ENCODE measurements around the gene MCM8.

Gene MCM8

GRCh38 chr20:5980720-5981538 is 30.5 kb downstream of the MCM8 start:
- no peak for FAIRE-seq
- TF ChIP-seq TAF1 (IDR thresholded peaks at IDR 0.05; ENCODE audit: borderline replicate concordance, low read depth, low read length) (no peak), POLR2A (IDR thresholded peaks at IDR 0.05; ENCODE audit: low read depth, low read length) (0 out of 2 replicates have a peak, but pooled peaks have one; percentile 31)
- DNase-seq (ENCODE audit: insufficient read length), result no peak

GRCh38 chr20:5987383-5987782 is 36.9 kb downstream of the MCM8 start:
- FAIRE-seq (no peak), DNase-seq (ENCODE audit: insufficient read length) (no peak)
- TF ChIP-seq POLR2A (IDR thresholded peaks at IDR 0.05; ENCODE audit: low read depth, low read length) (no peak), TAF1 (IDR thresholded peaks at IDR 0.05; ENCODE audit: borderline replicate concordance, low read depth, low read length) (no peak), POLR2AphosphoS5 (IDR thresholded peaks at IDR 0.05; ENCODE audit: low read depth, low read length) (no peak)

GRCh38 chr20:5989539-5989938 is 39.1 kb downstream of the MCM8 start:
- TF ChIP-seq TAF1 (IDR thresholded peaks at IDR 0.05; ENCODE audit: borderline replicate concordance, low read depth, low read length), result no peak
- TF ChIP-seq POLR2AphosphoS5 (IDR thresholded peaks at IDR 0.05; ENCODE audit: low read depth, low read length), result no peak
- TF ChIP-seq POLR2A (IDR thresholded peaks at IDR 0.05; ENCODE audit: low read depth, low read length), result no peak
- DNase-seq (ENCODE audit: insufficient read length) (no peak), FAIRE-seq (no peak)

- DNase-seq (ENCODE audit: insufficient read length) (no peak), FAIRE-seq (peak; percentile 40)
- TF ChIP-seq TAF1 (IDR thresholded peaks at IDR 0.05; ENCODE audit: borderline replicate concordance, low read depth, low read length), result no peak
- no peak for TF ChIP-seq POLR2A (IDR thresholded peaks at IDR 0.05; ENCODE audit: low read depth, low read length)
- no peak for TF ChIP-seq POLR2AphosphoS5 (IDR thresholded peaks at IDR 0.05; ENCODE audit: low read depth, low read length)
Observed at GRCh38 chr20:5990946-5991345, 40.5 kb downstream of the MCM8 start.

GRCh38 chr20:5991623-5992441 is 41.4 kb downstream of the MCM8 start:
- FAIRE-seq (no peak), DNase-seq (ENCODE audit: insufficient read length) (no peak)
- TF ChIP-seq POLR2AphosphoS5 (IDR thresholded peaks at IDR 0.05; ENCODE audit: low read depth, low read length) (no peak), TAF1 (IDR thresholded peaks at IDR 0.05; ENCODE audit: borderline replicate concordance, low read depth, low read length) (no peak)

DNA sequence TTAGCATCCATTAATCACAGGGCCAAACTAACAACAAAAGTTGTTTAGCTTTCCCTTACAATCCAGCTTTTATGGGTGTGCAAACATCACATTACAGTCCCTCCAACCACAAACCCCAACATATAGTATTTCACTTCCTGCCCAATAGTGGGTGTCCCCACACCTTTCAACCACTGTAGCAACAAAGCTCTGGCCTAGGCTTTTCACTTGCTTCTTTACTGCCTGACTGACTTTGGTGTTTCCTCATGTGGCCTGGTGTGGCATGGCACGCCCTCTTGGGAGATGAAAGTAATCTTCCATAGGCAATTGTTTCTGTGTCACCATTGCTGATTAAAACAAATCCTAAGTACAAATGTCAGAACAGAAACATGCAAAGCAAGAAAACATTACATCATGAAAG is 46.3 kb downstream of the MCM8 start:
- TF ChIP-seq POLR2A (IDR thresholded peaks at IDR 0.05; ENCODE audit: low read depth, low read length) (no peak), TAF1 (IDR thresholded peaks at IDR 0.05; ENCODE audit: borderline replicate concordance, low read depth, low read length) (no peak), POLR2AphosphoS5 (IDR thresholded peaks at IDR 0.05; ENCODE audit: low read depth, low read length) (no peak)
- peak; percentile 15 for DNase-seq (ENCODE audit: insufficient read length)
- FAIRE-seq, result peak; percentile 77

- no peak for DNase-seq (ENCODE audit: insufficient read length)
- FAIRE-seq, result no peak
- TF ChIP-seq POLR2AphosphoS5 (IDR thresholded peaks at IDR 0.05; ENCODE audit: low read depth, low read length) (no peak), TAF1 (IDR thresholded peaks at IDR 0.05; ENCODE audit: borderline replicate concordance, low read depth, low read length) (no peak), POLR2A (IDR thresholded peaks at IDR 0.05; ENCODE audit: low read depth, low read length) (no peak)
Observed at GRCh38 chr20:5999783-6000182, 49.3 kb downstream of the MCM8 start.

DNA sequence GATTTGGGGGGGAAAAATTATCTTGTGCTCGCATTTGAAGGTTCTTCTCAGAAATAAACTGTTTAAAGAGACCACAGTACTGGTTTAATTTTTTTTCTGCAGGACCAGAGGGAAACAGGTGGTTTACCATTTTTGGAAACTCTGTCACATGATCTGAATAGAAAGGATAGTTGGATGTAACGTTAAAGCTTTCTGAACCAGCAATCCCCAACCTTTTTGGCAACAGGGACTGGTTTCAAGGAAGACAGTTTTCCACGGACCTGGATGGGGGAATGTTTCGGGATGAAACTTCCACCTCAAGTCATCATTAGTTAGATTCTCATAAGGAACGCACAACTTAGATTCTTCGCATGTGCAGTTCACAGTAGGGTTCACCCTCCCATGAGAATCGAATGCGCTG is 50.4 kb downstream of the MCM8 start:
- no peak for DNase-seq (ENCODE audit: insufficient read length)
- no peak for TF ChIP-seq TAF1 (IDR thresholded peaks at IDR 0.05; ENCODE audit: borderline replicate concordance, low read depth, low read length)
- FAIRE-seq, result no peak

DNA sequence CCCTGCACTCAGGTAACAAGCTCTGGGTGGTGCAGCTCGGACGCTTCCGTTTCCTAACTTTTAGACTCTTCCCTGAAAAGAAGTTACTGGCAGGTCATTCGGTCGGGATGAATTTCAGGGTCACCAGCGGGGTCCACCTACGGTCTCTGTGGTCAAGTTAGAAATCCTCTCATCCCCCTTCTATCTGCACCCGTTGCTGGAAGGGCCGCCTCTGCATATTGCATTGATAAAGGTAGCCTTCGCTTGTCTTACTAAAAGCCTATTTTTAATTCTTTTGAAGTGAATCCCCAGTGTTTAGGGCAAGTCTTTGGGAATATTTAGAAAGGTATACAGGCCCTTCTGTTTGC is 56.1 kb downstream of the MCM8 start:
- peak; percentile 50 for FAIRE-seq
- no peak for DNase-seq (ENCODE audit: insufficient read length)

GRCh38 chr20:6007094-6007528 is 56.7 kb downstream of the MCM8 start:
- FAIRE-seq (peak; percentile 61), DNase-seq (ENCODE audit: insufficient read length) (no peak)
- TF ChIP-seq TAF1 (IDR thresholded peaks at IDR 0.05; ENCODE audit: borderline replicate concordance, low read depth, low read length) (no peak), POLR2AphosphoS5 (IDR thresholded peaks at IDR 0.05; ENCODE audit: low read depth, low read length) (no peak), POLR2A (IDR thresholded peaks at IDR 0.05; ENCODE audit: low read depth, low read length) (no peak)

More for the DNA sequence above, 56.1 kb downstream of the MCM8 start:
- TF ChIP-seq POLR2AphosphoS5 (IDR thresholded peaks at IDR 0.05; ENCODE audit: low read depth, low read length), result no peak
- TF ChIP-seq TAF1 (IDR thresholded peaks at IDR 0.05; ENCODE audit: borderline replicate concordance, low read depth, low read length), result no peak
- no peak for TF ChIP-seq POLR2A (IDR thresholded peaks at IDR 0.05; ENCODE audit: low read depth, low read length)

- no peak for TF ChIP-seq POLR2A (IDR thresholded peaks at IDR 0.05; ENCODE audit: low read depth, low read length)
- FAIRE-seq, result no peak
- no peak for DNase-seq (ENCODE audit: insufficient read length)
Observed at GRCh38 chr20:6007529-6008103, 57.2 kb downstream of the MCM8 start.

- FAIRE-seq (no peak), DNase-seq (ENCODE audit: insufficient read length) (no peak)
- no peak for TF ChIP-seq POLR2A (IDR thresholded peaks at IDR 0.05; ENCODE audit: low read depth, low read length)
- TF ChIP-seq TAF1 (IDR thresholded peaks at IDR 0.05; ENCODE audit: borderline replicate concordance, low read depth, low read length), result no peak
- TF ChIP-seq POLR2AphosphoS5 (IDR thresholded peaks at IDR 0.05; ENCODE audit: low read depth, low read length), result no peak
Observed at GRCh38 chr20:6008254-6008653, 57.8 kb downstream of the MCM8 start.

All from GM12892 (cell line).